ENCODE data around the gene TIAM2.

- TF ChIP-seq EZH2 (IDR thresholded peaks at IDR 0.05; ENCODE audit: borderline replicate concordance, low read depth, low read length, severe bottlenecking): no peak
- no peak for TF ChIP-seq CTCF (IDR thresholded peaks at IDR 0.05; ENCODE audit: extremely low read depth in 1 of 2, insufficient read depth in 1 of 2, low read depth in 1 of 2, low read length in 2 of 2)
- TF ChIP-seq POLR2A (IDR thresholded peaks at IDR 0.05; ENCODE audit: low read depth, low read length): no peak
- no peak for TF ChIP-seq MYC (IDR thresholded peaks at IDR 0.05; ENCODE audit: low read depth, low read length)
- no peak for TF ChIP-seq POLR2AphosphoS5 (IDR thresholded peaks at IDR 0.05; ENCODE audit: insufficient read depth, low read depth, low read length)
- TF ChIP-seq JUN (IDR thresholded peaks at IDR 0.05; ENCODE audit: borderline replicate concordance, insufficient read depth, insufficient read length, low read depth): no peak
- TF ChIP-seq MAX (IDR thresholded peaks at IDR 0.05; ENCODE audit: insufficient read depth, insufficient read length): no peak
Measured at GRCh38 chr6:155259204-155259603, 264.1 kb downstream of the TIAM2 start.

All from endothelial cell of umbilical vein (primary cell).